HepG2 (cell line): Measurements from ENCODE around the gene TRIM37. TPM values are rescaled to one million over a fixed set of nuclear protein-coding genes. Genes with fewer than 3 reads are reported as not detected.

ENCODE experiments used
- EEA1 ChIP-seq: sonication (generic); formaldehyde crosslinking; IDR thresholded peaks from 2 replicates; pipeline ENCODE4 v1.5.1; 2020; ENCODE audit warnings: mild to moderate bottlenecking, missing genetic modification reagents, borderline replicate concordance
- PTBP1 ChIP-seq: fragments of 200-400 bp; formaldehyde crosslinking; IDR thresholded peaks from 2 replicates; pipeline ENCODE4 v1.6.1; 2018; ENCODE audit warnings: low read length, low read depth; ENCODE audit not compliant: poor library complexity, severe bottlenecking
- STAT6 ChIP-seq: sonication (generic); formaldehyde crosslinking; IDR thresholded peaks from 2 replicates; pipeline ENCODE4 v1.4.0; 2020; ENCODE audit warnings: missing genetic modification reagents, mild to moderate bottlenecking, borderline replicate concordance
- ZNF512 ChIP-seq: sonication (generic); formaldehyde crosslinking; IDR thresholded peaks from 2 replicates; pipeline ENCODE4 v1.4.0; 2020; ENCODE audit warnings: mild to moderate bottlenecking, missing genetic modification reagents
- ZNF512B ChIP-seq: sonication (generic); formaldehyde crosslinking; IDR thresholded peaks from 2 replicates; pipeline ENCODE4 v1.5.1; 2020; ENCODE audit warnings: missing genetic modification reagents, mild to moderate bottlenecking, borderline replicate concordance
- ZNF660 ChIP-seq: sonication (generic); formaldehyde crosslinking; IDR thresholded peaks from 2 replicates; pipeline ENCODE4 v1.5.1; 2020; ENCODE audit warnings: mild to moderate bottlenecking, low read depth, missing genetic modification reagents, borderline replicate concordance
- ZNF83 ChIP-seq: sonication (generic); formaldehyde crosslinking; IDR thresholded peaks from 2 replicates; pipeline ENCODE4 v1.4.0; 2020; ENCODE audit warnings: missing genetic modification reagents, mild to moderate bottlenecking, borderline replicate concordance
- ZNF891 ChIP-seq: sonication (generic); formaldehyde crosslinking; IDR thresholded peaks from 2 replicates; pipeline ENCODE4 v1.5.0; 2020; ENCODE audit warnings: mild to moderate bottlenecking, missing genetic modification reagents
- polyA plus RNA-seq, 8 experiments: library from polyadenylated mRNA; depleted of rRNA in 3 of 8; stranded (reverse) in 7 of 8; unstranded in 1 of 8; fragments of >200 nt; fragmentation: Illumina TruSeq in 4 of 8; extraction: Trizol in 4 of 8; gene quantifications; 2 replicates each; pipeline versions ENCODE4 v1.2.1 to v1.2.3, GENCODE V29; 2011 to 2016; ENCODE audit warnings: low read depth in 4 of 8, missing spikeins in 1 of 8, mixed read lengths in 1 of 8; ENCODE audit not compliant: insufficient read depth in 1 of 8
- total RNA-seq, 5 experiments: library from RNA; depleted of rRNA; stranded (reverse); fragments of >200 nt; fragmentation: Illumina TruSeq; extraction: Trizol; gene quantifications; 2 replicates each; pipeline ENCODE4 v1.2.3, GENCODE V29; 2016; ENCODE audit warnings: low read depth in 1 of 5
- TF ChIP-seq, protein P1 (sequence below): sonication (generic); formaldehyde crosslinking; IDR thresholded peaks from 2 replicates; pipeline ENCODE4 v1.5.1; 2020; ENCODE audit warnings: mild to moderate bottlenecking, missing genetic modification reagents, borderline replicate concordance
- TF ChIP-seq, protein P2 (sequence below): sonication (generic); formaldehyde crosslinking; IDR thresholded peaks from 2 replicates; pipeline ENCODE4 v1.9.0; 2021; ENCODE audit warnings: mild to moderate bottlenecking, missing genetic modification reagents

The TRIM37 gene
- total and polyA plus RNA-seq, 2 of the 13 experiments (the other 11 are each of a cell fraction or from before 2014, with no cell fraction given): 12.4 to 39.1 TPM

GRCh38 chr17:59155439-59156177, 48.9 kb upstream of the TRIM37 start, which contains the start of gene PRR11 (continued):
- TF ChIP-seq, protein P1, sequence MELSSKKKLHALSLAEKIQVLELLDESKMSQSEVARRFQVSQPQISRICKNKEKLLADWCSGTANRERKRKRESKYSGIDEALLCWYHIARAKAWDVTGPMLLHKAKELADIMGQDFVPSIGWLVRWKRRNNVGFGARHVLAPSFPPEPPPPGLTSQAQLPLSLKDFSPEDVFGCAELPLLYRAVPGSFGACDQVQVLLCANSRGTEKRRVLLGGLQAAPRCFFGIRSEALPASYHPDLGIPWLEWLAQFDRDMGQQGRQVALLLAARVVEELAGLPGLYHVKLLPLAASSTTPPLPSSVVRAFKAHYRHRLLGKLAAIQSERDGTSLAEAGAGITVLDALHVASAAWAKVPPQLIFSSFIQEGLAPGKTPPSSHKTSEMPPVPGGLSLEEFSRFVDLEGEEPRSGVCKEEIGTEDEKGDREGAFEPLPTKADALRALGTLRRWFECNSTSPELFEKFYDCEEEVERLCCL: no peak
- TF ChIP-seq EEA1 (CRISPR knock-in tag) (no peak), ZNF512 (no peak), ZNF660 (CRISPR knock-in tag) (no peak), PTBP1 (no peak), ZNF512B (CRISPR knock-in tag) (no peak), ZNF891 (CRISPR knock-in tag) (no peak), ZNF83 (CRISPR knock-in tag) (no peak), STAT6 (CRISPR knock-in tag) (no peak)
- TF ChIP-seq, protein P2, sequence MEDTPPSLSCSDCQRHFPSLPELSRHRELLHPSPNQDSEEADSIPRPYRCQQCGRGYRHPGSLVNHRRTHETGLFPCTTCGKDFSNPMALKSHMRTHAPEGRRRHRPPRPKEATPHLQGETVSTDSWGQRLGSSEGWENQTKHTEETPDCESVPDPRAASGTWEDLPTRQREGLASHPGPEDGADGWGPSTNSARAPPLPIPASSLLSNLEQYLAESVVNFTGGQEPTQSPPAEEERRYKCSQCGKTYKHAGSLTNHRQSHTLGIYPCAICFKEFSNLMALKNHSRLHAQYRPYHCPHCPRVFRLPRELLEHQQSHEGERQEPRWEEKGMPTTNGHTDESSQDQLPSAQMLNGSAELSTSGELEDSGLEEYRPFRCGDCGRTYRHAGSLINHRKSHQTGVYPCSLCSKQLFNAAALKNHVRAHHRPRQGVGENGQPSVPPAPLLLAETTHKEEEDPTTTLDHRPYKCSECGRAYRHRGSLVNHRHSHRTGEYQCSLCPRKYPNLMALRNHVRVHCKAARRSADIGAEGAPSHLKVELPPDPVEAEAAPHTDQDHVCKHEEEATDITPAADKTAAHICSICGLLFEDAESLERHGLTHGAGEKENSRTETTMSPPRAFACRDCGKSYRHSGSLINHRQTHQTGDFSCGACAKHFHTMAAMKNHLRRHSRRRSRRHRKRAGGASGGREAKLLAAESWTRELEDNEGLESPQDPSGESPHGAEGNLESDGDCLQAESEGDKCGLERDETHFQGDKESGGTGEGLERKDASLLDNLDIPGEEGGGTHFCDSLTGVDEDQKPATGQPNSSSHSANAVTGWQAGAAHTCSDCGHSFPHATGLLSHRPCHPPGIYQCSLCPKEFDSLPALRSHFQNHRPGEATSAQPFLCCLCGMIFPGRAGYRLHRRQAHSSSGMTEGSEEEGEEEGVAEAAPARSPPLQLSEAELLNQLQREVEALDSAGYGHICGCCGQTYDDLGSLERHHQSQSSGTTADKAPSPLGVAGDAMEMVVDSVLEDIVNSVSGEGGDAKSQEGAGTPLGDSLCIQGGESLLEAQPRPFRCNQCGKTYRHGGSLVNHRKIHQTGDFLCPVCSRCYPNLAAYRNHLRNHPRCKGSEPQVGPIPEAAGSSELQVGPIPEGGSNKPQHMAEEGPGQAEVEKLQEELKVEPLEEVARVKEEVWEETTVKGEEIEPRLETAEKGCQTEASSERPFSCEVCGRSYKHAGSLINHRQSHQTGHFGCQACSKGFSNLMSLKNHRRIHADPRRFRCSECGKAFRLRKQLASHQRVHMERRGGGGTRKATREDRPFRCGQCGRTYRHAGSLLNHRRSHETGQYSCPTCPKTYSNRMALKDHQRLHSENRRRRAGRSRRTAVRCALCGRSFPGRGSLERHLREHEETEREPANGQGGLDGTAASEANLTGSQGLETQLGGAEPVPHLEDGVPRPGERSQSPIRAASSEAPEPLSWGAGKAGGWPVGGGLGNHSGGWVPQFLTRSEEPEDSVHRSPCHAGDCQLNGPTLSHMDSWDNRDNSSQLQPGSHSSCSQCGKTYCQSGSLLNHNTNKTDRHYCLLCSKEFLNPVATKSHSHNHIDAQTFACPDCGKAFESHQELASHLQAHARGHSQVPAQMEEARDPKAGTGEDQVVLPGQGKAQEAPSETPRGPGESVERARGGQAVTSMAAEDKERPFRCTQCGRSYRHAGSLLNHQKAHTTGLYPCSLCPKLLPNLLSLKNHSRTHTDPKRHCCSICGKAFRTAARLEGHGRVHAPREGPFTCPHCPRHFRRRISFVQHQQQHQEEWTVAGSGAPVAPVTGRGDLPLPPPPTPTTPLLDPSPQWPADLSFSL (CRISPR knock-in tag): no peak
